NCI-H2227 (cell line): ENCODE data around the gene NPIPB8.
"Not testable (repeated sequence)": the region's sequence is repeated elsewhere in the genome, so short reads cannot be mapped to it uniquely, and the experiment has no call there.

ENCODE experiments used
- DNase-seq: peaks from one replicate; lab custom pipeline; 2025; ENCODE audit not compliant: unreplicated experiment; lab: John Stamatoyannopoulos, UW

Gene NPIPB8

DNA sequence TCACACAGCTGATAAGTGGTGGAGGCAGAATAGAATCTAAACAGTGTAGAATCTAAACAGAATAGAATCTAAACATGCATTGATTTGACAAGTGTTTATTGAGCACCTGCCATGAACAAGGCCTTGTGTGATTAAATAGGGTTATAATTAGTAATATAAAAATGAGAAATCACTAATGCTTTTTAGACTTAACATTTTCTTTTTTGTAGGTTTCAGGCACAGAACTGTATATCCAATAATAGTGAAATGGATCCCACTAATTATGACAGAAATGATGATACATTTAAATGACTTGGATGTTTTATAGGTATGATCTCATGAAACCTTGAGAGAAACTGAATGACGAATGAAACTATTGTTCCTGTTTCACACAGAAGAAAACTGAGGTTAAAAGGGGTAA is at the start of gene NPIPB8:
NPIPB8 (plus strand) TSS at position 301 of the 400 bp plus-strand sequence. CDS start 296 bp downstream, outside the sequence.
- not testable (repeated sequence) for DNase-seq

GRCh38 chr16:28589069-28589468 is 48.8 kb upstream of the NPIPB8 start:
- no peak for DNase-seq

- DNase-seq: no peak
Measured at GRCh38 chr16:28589930-28590329, 47.9 kb upstream of the NPIPB8 start.

DNA sequence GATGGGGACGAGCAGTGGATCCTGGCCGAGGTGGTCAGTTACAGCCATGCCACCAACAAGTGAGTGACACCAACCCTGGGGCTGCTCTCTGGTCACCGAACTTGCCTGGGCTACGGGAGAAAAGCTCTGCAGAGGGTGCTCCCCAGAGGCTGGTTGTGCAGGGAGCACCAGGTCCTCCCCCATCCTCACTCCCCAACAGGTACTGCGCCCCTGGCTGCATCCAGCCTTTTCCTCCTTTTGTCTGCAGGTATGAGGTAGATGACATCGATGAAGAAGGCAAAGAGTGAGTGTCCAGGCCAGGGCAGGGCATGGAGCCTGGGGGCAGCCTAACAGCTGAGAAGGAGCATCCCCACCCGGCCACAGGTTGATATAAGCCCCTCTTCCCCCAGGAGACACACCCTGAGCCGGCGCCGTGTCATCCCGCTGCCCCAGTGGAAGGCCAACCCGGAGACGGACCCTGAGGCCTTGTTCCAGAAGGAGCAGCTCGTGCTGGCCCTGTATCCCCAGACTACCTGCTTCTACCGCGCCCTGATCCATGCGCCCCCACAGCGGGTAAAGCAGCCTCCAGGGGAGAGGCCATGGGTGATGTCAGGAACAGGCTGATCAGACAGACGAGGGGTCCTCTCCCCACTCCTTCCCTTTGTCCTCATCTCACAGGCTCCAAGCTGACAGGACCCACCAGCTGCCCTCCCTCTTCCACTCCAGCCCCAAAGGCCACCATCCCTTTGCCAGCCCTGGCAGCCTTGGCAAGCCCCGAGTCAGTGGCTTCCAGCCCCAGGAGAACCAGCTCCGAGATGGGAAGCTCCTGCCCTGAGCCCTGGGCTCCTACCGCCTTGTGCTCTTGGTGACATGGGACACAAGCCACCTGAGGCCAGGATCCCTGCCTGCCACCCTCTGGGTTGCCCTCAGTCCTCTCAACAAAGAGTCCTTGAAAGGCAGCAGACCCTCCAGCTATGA is 47.2 kb upstream of the NPIPB8 start:
- DNase-seq: no peak

DNA sequence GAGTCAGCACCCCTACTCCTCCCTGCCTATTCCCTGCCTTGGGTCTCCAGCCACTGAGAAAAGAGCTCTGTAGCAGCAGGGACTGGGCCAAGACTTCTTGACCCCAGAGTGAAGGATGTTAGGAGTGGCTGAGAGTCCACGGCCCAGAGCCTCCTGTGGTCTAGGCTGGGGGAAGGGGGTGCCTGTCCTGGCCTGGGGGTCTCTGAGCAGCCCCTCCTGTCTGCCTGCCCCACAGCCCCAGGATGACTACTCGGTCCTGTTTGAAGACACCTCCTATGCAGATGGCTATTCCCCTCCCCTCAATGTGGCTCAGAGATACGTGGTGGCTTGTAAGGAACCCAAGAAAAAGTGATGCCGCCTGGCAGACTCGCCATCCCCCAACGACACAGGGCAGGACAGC is 46.5 kb upstream of the NPIPB8 start:
- DNase-seq: no peak

- DNase-seq: no peak
Measured at GRCh38 chr16:28592511-28592910, 45.4 kb upstream of the NPIPB8 start.

- no peak for DNase-seq
Measured at GRCh38 chr16:28592979-28593553, 44.8 kb upstream of the NPIPB8 start.

DNA sequence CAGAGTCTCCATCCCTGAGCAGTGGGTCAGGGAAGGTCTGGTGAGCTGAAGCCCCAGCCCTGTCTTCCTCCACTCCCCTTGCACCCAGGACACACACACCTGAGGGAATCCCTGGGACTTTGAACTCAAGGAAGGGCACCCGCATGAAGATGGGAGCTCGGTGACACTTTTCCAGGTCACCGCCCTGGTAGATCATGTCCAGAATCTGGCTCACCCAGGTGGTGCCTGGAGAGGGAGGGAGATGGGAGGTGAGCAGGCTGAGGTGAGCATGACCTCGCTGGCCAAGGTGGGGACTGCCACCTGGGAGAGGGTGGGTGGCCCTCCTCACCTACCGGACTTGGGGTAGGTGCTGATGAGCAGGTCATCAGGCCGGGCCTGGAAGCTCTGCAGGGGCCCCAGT is 42.4 kb upstream of the NPIPB8 start:
- not testable (repeated sequence) for DNase-seq

GRCh38 chr16:28596115-28596630 is 41.7 kb upstream of the NPIPB8 start:
- no peak for DNase-seq

GRCh38 chr16:28596840-28597691 is 40.8 kb upstream of the NPIPB8 start, which contains the start of gene SULT1A2:
Gene SULT1A2 (minus strand): TSS chr16:28597050. CDS start chr16:28595930, 1,120 bp downstream.
- no peak for DNase-seq

DNA sequence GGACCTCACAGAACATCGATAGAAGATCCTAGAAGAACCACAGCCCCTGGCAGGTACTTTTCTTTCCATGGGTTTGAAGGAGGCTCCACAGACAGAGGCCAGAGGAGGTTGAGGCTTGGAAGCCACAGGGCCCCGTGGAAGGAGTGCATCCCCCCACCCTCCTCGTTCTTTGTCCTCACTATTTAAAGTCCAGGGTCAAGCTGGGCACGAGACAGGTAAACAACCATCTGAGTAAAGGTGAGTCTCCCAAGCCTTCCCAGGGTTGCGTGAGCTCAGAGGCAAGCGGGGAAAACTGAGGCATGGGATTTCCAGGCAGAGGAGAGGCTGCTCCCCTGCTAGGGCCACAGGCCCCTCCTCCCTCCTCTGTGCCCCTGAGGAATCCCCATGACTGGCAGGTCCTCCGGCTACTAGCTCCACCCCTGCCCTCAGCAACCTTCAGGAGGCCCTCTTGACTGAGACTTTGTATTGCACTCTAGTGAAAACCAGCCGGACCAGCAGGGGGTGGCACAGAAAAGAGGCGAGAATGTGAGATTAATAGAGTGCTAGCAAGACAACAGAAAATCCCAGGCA is 40.1 kb upstream of the NPIPB8 start:
- DNase-seq: peak; percentile 28

DNA sequence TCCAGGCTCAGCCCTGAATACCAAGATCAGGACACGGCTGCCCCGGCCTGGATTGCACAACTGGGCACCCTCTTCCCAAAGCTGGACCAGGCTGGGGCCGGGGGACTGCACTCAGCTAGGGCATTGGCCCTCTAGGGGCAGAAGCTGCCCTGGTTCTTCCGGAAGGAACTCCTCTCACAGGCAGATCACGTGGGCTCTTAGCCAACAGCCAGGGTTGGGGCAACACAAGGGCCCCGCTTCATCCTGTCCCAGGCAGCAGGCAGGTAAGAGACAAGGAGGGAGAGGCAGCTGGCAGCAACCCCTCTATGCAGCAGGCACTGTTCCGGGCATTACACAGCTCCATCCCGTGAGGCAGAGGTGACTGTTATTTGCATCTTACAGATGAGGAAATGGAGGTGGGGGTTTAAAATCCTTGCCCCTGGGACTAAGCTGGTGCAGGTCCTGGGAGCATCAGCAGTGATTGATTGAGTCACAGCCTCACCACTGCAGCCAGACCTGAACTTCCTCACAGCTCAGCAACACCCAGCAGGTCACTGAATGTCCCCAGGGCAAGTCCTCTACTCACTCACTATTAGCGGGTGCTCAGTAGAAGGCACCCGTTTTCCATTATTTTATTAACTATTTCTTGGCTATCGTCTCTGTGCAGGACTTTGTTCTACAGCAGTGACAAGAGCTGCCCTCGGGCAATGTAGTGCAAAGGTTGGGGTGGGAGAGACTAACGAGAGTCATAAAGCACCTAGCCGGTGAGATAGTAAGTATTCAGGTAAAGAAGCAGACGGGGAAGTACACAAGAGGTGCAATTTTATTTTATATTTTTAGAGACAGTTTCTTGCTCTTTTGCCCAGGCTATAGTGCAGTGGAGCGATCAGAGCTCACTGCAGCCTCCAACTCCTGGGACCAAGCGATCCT is 38.2 kb upstream of the NPIPB8 start:
- not testable (repeated sequence) for DNase-seq

DNA sequence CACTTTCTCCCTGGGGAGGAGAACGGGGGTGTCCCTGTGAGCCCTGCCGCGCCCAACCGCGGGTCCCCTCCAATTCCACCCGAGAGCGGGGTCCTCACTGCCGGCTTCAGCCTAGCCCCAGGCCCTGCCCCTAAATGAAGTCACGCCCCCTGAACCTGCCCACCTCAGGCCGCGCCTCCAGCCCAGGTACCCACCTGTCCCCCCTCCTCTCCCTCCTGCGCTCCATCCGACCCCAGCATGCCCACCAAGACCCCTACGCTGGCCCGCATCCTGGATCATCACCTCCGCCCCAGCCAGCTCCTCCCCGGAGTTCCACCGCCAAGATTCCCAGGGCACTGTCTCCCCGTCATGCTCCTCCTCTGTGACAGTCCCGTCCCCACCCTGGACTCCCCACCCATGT is 36.9 kb upstream of the NPIPB8 start:
- not testable (repeated sequence) for DNase-seq

DNA sequence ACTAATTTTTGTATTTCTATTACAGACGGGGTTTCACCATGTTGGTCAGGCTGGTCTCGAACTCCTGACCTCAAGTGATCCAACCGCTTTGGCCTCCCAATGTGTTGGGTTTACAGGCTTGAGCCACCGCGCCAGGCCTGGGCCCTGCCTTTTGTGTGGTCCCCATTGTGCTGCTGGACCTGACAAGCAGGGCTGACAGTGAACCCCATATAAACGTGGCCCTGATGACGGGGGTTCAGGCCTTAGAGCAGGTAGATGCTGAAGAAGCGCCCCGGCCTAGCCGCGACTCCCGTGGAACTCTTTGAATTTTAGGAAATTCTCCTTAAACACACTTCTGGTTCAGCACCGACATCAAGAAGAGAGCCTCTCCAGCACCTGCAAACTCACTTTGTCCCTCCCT is 36.3 kb upstream of the NPIPB8 start:
- DNase-seq: not testable (repeated sequence)

GRCh38 chr16:28602062-28602461 is 35.8 kb upstream of the NPIPB8 start:
- DNase-seq: not testable (repeated sequence)

- no peak for DNase-seq
Measured at GRCh38 chr16:28602529-28602928, 35.3 kb upstream of the NPIPB8 start.

DNA sequence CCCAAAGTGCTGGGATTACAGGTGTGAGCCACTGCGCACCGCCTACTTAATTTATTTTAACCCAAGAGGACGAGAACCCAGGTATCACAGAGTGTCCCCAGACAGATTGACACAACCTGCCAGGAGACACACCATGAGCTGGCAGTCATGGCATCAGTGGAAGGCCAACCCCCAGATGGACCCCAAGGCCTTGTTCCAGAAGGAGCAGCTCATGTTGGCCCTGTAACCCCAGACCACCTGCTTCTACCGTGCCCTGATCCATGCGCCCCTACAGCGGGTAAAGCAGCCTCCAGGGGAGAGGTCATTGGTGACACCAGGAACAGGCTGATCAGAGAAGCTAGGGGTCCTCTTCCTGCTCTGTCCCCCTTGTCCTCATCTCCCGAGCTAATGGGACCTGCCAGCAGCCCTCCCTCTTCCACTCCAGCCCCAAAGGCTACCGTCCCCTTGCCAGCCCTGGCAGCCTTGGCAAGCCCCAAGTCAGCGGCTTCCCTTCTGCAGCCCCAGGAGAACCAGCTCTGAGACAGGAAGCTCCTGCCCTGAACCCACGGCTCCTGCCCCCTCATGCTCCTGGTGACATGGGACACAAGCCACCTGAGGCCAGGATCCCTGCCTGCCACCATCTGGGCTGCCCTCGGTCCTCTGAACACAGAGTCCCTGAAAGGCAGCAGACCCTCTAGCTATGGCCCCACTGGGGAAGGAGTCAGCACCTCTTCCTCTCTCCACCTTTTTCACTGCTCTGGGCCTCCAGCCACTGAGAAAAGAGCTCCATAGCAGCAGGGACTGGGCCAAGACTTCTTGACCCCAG is 34.3 kb upstream of the NPIPB8 start:
- no peak for DNase-seq

DNA sequence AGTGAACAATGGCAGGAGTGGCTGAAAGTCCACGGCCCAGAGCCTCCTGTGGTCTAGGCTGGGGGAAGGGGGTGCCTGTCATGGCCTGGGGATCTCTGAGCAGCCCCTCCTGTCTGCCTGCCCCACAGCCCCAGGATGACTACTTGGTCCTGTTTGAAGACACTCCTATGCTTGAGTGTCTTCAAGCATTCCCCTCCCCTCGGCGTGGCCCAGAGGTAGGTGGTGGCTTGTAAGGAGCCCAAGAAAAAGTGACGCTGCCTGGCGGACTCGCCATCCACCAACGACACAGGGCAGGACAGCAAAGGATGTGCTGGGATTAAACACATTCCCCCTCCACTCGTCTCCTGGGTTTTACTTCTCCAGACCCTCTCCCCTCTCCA is 33.7 kb upstream of the NPIPB8 start:
- no peak for DNase-seq
